ELR (cell line): ENCODE measurements around the gene S100A4.
A peak's percentile ranks its signal among the peaks of the same experiment; 100 is the strongest.
"Not testable (repeated sequence)": the region's sequence is repeated elsewhere in the genome, so short reads cannot be mapped to it uniquely, and the experiment has no call there.

Experiments used
- DNase-seq: peaks from one replicate; pipeline ENCODE4 v3.0.0-alpha.2; 2015; ENCODE audit warnings: low read depth

Gene S100A4

GRCh38 chr1:153567621-153568366, 22.2 kb upstream of the S100A4 start:
- DNase-seq, result peak; percentile 49

DNA sequence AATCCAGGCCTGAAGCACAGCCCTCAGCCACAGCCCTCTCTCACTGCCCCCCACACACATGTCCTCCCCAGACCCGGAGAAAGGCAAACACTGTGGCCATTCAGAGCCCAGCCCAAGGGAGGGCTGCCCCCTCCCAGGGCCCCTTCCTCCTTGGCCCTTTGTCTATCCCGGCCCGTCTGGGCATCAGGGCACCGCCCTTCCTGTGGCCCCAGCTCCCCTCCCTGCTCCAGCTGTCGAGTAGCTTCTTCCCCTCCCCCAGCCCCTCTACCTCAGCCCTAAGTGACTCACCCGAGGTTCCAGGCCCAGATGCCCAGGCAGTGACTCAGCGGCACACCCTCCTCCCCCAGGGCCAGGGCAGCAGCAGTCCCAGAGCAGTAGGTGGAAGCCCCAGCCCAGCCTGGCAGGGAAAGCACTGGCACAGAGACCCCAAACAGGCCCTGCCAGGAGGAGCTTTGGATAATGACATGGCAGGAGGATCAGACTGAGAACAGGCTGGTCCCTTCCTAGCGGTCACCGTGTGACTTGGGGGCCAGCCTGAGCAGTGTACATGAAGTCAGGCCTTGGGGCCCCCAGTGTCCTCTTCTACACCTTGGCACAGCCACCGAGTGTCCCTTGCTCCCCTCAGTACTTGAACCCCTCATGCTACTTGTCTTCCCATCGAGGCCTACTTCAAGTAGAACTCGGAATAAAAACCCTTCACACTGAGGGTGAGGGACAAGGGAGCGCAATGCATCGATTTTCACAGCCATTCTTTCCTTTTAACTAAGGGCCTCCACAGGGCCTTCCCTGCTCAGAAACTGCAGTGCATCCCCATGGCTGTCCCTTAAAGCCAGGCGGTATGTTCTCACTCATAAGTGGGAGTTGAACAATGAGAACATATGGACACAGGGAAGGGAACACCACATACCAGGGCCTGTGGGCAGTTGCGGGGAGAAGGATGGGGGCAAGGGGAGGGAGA, 21.1 kb upstream of the S100A4 start:
- peak; percentile 100 for DNase-seq

- DNase-seq, result peak; percentile 98
Measured at GRCh38 chr1:153565529-153566374, 20.1 kb upstream of the S100A4 start, which contains the start of gene S100A2. Gene S100A2, minus strand, starts transcription at chr1:153565844. Its CDS starts 1,967 bp downstream, at chr1:153563877.

- DNase-seq, result no peak
Measured at GRCh38 chr1:153563991-153564390, 18.4 kb upstream of the S100A4 start.

GRCh38 chr1:153563483-153563901, 17.9 kb upstream of the S100A4 start:
- DNase-seq, result no peak

DNA sequence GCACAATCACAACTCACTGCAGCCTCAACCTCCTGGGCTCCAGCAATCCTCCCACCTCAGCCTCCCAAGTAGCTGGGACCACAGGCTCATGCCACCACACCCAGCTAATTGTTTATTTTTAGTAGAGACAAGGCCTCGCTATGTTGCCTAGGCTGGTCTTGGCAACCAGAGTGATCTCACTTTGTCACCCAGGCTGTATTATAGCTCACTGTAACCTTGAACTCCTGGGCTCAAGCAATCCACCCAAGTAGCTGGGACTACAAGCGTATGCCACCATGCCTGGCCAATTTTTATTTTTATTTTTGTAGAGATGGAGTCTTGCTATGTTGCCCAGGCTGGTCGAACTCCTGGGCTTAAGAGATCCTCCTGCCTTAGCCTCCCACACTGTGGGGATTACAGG, 16.4 kb upstream of the S100A4 start:
- not testable (repeated sequence) for DNase-seq

- DNase-seq, result no peak
Measured at GRCh38 chr1:153561466-153561985, 15.9 kb upstream of the S100A4 start.

DNA sequence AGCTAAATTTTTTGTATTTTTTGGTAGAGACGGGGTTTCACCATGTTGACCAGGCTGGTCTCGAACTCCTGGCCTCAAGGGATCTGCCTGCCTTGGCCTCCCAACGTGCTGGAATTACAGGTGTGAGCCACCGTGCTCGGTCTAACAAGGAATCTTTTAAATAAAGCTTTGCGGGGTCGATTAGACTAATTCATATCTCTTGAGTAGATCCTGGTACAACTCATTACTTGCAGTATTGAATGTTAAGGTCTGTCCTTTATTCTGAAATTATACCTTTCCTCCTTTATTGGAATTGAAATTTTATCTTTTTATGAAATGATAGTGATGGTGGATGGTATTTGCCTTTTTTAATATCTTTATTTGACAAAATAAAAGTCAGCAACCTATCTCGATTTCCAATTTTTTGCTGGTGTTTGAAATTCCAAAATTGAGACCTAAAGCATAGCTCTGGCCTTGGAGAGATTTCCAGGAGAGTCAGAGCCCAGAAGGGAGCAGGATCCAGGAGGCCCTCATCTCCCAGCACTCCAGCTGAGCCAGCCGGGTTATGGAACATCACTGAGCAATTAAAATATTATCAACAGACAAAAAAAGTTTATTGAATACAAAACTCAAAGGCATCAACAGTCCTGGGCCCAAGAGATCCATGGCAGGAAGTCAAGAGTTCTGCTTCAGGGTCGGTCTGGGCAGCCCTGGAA, 15.3 kb upstream of the S100A4 start:
- no peak for DNase-seq

DNA sequence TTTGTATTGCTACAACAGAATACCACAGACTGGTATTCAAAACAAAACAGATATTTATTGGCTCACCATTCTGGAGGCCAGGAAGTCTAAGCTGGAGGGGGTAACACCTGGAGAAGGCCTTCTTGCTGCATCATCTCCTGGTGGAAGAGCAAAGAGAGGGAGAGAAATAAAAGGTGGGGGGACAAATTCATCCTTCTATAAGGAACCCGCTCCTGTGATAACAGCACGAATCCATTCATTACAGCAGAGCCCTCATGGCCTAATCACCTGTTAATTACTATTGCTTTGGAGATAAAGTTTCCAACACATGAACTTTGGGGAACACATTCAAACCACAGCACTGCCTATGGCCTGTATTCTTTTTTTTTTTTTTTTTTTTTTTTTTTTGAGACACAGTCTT, 14.6 kb upstream of the S100A4 start:
- DNase-seq, result no peak

DNA sequence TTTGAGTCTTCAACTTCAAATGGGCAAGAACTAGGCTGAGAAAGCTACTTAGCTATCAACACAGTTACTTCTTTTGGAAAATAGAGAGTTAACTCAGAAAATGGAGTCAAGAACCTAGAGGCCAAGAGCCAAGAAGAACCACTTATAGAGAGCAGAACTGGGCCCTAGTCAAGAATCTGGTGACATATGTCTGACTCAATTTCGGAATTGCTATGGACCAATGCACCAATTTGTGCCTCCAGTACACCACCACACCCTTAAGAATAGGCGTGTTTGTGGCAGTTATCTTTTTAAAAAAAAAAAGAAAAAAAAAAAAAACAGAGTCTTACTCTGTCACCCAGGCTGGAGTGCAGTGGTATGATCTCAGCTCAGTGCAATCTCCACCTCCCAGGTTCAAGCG, 12.3 kb upstream of the S100A4 start:
- DNase-seq, result no peak

GRCh38 chr1:153556348-153556747, 10.7 kb upstream of the S100A4 start:
- no peak for DNase-seq

GRCh38 chr1:153553830-153554541, 8.4 kb upstream of the S100A4 start:
- DNase-seq, result peak; percentile 45

DNA sequence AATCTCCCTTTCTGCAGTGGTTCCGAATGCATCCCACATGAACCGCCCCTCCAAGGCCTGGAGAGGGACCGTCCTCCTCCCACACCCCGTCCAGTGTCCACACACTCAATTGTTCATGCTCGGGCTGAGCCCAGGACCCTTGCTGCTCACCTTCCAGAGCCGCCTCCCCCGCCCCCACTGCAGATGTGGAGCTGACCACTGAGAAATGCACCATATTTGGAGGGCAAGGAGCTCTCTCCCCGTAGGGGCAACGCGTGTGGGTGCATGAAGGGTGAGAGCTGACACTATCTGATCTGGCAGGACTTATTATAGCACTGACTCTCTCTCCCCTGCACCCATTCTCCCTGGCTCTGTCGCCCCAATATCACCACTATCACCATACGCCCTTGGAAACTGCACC, 7.5 kb upstream of the S100A4 start:
- no peak for DNase-seq

GRCh38 chr1:153552335-153552734, 6.7 kb upstream of the S100A4 start:
- no peak for DNase-seq

GRCh38 chr1:153550827-153551500, 5.4 kb upstream of the S100A4 start:
- DNase-seq, result no peak

DNA sequence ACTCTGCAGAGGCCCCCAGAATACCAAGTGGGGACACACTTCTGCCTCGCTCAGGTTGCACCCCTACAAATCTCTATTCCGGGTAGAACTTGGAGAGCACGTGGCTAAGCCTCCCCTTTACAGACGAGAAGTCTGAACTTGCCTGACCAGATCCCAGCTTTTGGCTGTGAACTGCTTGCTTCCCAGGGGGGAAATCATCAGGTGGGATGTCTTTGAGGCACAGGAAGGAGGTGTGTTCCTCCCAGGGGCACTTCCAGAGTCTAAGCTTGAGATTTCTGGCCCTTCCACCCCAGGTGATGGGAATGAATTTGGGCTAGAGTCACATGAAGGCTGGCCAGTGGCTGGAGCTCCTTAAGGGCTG, 4.8 kb upstream of the S100A4 start:
- DNase-seq, result no peak

DNA sequence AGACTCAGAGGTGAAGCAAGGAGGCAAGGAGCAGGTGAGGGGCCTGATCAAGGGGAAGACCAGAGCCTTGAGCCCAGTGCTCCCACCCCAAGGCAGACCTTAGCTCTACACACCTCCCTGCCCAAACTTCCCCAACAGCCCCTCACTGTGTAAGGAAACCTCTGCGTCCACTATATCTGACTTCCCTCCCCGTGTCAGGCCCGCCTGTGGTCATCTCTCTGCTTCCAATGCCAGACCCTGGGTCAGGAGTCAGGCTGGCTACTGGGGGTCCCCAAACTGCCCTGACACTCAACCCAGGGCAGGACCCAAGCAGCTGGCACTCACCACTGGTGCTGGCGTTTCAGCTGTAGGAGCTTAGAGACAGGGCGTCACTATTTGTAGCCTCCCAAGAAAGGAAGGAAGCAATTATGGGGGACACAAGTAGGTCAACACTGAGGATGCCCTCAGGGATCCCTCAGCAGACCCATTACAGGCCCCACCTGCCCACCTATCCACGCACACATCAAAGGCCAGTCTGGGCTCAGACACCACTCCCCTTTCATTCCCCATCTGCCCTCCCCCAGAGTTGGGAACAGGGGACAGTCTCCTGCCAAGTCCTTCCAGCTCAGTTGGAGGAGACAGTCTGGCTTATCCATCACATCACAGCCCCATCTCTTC, 4.3 kb upstream of the S100A4 start:
- no peak for DNase-seq

DNA sequence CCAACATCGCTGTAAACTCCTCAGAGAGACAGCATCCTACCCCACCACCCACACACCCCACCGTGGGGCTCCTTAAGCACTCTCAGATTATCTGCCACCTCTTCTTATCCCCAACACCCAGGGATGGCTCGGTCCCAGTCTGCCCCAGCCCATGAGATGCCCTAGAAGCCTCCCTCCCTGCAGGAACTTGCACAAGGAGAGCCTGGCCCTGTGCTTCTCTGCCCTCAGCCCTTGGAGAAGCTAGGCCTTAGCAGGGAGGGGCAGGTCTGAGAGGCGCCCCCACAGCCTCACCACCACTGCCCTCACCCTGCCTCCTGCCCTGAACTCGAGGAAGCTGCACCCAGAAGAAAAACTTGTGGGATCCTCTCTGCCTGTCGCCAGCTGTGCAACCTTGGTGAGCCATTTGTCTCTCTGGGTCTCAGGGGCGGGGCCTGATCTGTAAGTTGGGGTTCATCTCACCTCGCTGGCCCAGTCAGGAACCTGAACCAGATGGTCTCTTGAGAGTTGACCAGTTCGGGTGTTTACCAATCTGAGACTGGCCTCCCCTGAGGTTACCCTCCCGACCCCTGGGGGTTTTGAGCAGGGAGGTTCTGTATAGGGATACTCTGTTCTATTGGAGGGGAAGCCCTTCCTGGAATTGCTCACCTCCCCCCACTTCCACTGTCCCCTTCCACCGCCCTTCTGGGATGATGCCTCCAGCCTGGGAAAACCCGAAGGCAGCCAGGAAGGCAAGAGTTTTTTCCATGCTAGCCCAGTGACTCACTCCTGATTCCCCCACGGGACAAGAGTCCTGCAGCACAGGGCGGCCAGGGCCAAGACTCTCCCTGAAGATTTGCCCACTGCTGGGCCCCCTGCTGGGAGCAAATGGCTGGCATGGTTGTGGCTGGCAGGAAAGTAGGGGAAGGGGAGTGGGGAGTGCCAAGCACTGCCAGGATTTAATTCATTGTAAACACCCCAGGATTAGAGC, 3.4 kb upstream of the S100A4 start, which contains the start of gene S100A3:
TSS of gene S100A3 (minus strand) at position 537 of the 967 bp plus-strand sequence. CDS start 773 bp downstream, outside the sequence.
- DNase-seq, result peak; percentile 94
